Measurements from ENCODE around the gene SPAG9. TPM values are rescaled to one million over a fixed set of nuclear protein-coding genes. Genes with fewer than 3 reads are reported as not detected.
A peak's percentile ranks its signal among the peaks of the same experiment; 100 is the strongest.

The SPAG9 gene
- total and polyA plus RNA-seq, 2 of the 8 experiments (the other 6 are each of a cell fraction or from before 2014, with no cell fraction given): 9.8 to 63.8 TPM

GRCh38 chr17:51166198-51166986 is 45.7 kb upstream of the SPAG9 start, which contains the start of gene NME2:
NME2 (plus strand) TSS chr17:51166411; CDS start chr17:51166831, 420 bp downstream.
- H4K5ac ChIP-seq (ENCODE audit: insufficient read length, low read depth, low read length): peak within 1 kb of the TSS; percentile 87
- no peaks in the 10 kb centered on the region for H3K9me3 ChIP-seq (ENCODE audit: insufficient read depth in 2 of 2, low read depth in 1 of 2, low read length in 1 of 2)
- peak within 1 kb of the TSS; percentile 93; the same call in 1 of the 2 replicates for H4K8ac ChIP-seq (ENCODE audit: extremely low read depth, insufficient read depth, low read length)
- peaks cover 15 to 58% (median 43%) of the 10 kb centered on the region in 4 experiments for H3K36me3 ChIP-seq (ENCODE audit: control insufficient read depth in 2 of 4, insufficient read depth in 4 of 4, low read length in 3 of 4)
- peak within 1 kb of the TSS; percentile 94 for H2BK5ac ChIP-seq (ENCODE audit: low read depth, low read length)
- H3K4ac ChIP-seq (replicated peaks; ENCODE audit: insufficient read length, low read depth, low read length): peak within 1 kb of the TSS; percentile 58
- no peak within 1 kb of the TSS for H2AK5ac ChIP-seq (ENCODE audit: low read depth, low read length)
- no peaks in the 10 kb centered on the region; the same call in 1 of the 2 replicates for H3K79me1 ChIP-seq (ENCODE audit: low read depth, low read length)
- DNase-seq (ENCODE audit: low read depth in 1 of 2, low spot score in 2 of 2): peak; percentile 74 to 96
- peak within 1 kb of the TSS; percentile 32 for H4K91ac ChIP-seq (replicated peaks; ENCODE audit: insufficient read length, low read length)
- H3K27me3 ChIP-seq (replicated peaks in 1 of 4; ENCODE audit: control insufficient read depth in 3 of 4, extremely low read depth in 1 of 4, insufficient read depth in 3 of 4, low read length in 3 of 4): no peaks in the 10 kb centered on the region
- ChIA-PET CTCF (ENCODE audit: partially characterized antibody) (interaction anchor here (0.9 to 2.5 kb wide), 3 partner anchors 12 to 164 kb away, joined by 3 to 7 read pairs (median 5); no protein-coding TSS in a partner anchor), POLR2A (ENCODE audit: partially characterized antibody) (interaction anchor here (0.6 to 6.0 kb wide), 17 partner anchors 8 to 447 kb away, joined by 3 to 82 read pairs (median 5); partner anchors contain the start of genes LUC7L3, MBTD1, NME1 and UTP18)
- H3K4me3 ChIP-seq (ENCODE audit: extremely low read depth in 1 of 4, insufficient read depth in 2 of 4, low read depth in 3 of 4, low read length in 4 of 4): peak within 1 kb of the TSS; percentile 65 to 95 (median 92)
- H4K20me1 ChIP-seq (replicated peaks in 1 of 2; ENCODE audit: control insufficient read depth in 1 of 2, insufficient read depth in 2 of 2, low read length in 2 of 2): peaks cover 0 to 5% of the 10 kb centered on the region in 2 experiments
- H2BK15ac ChIP-seq (ENCODE audit: low read length): no peak within 1 kb of the TSS
- H2BK20ac ChIP-seq (ENCODE audit: low read length): peak within 1 kb of the TSS; percentile 61; the same call in 1 of the 2 replicates
- H3K9ac ChIP-seq (replicated peaks in 1 of 4; ENCODE audit: extremely low read depth in 1 of 4, low read depth in 3 of 4, low read length in 3 of 4): peak within 1 kb of the TSS; percentile 60 to 97 (median 91)
- H3K4me2 ChIP-seq (ENCODE audit: insufficient read depth in 1 of 2, low read depth in 2 of 2, low read length in 2 of 2): peak within 1 kb of the TSS; percentile 89 to 97
- 2% methylated on average over 58 of the region's 98 CpGs; no CpG with 5 or more reads in 1 of the 2 experiments for WGBS, 2 experiments (ENCODE audit: extremely low coverage in 1 of 2, insufficient coverage in 1 of 2, insufficient read length in 1 of 2, insufficient replicate concordance in 2 of 2, low coverage in 1 of 2, low lambda C conversion rate in 2 of 2, missing lambda C conversion rate in 1 of 2)
- no peak within 1 kb of the TSS for H3K23ac ChIP-seq (ENCODE audit: insufficient read length)
- H3K4me1 ChIP-seq (replicated peaks in 1 of 4; ENCODE audit: control insufficient read depth in 3 of 4, insufficient read depth in 4 of 4, low read length in 3 of 4): peaks cover 0 to 9% (median 3%) of the 10 kb centered on the region in 4 experiments; a peak in 4 of 7 replicates
- H2BK12ac ChIP-seq (ENCODE audit: low read depth, low read length): peak within 1 kb of the TSS; percentile 23; the same call in 1 of the 2 replicates
- no peak within 1 kb of the TSS for H2BK120ac ChIP-seq (replicated peaks; ENCODE audit: low read depth, low read length)
- H3K27ac ChIP-seq (ENCODE audit: low read depth, low read length): peak within 1 kb of the TSS; percentile 71
- no peak within 1 kb of the TSS for H3K14ac ChIP-seq (ENCODE audit: insufficient read length)
- H3K56ac ChIP-seq (replicated peaks; ENCODE audit: insufficient read length, low read depth, low read length): peak within 1 kb of the TSS; percentile 92
- peaks cover 0 to 13% of the 10 kb centered on the region in 2 experiments; a peak in 2 of 4 replicates for H3K79me2 ChIP-seq (ENCODE audit: control insufficient read depth in 1 of 2, insufficient read depth in 2 of 2, low read length in 2 of 2)
- peak within 1 kb of the TSS; percentile 90 for H3K18ac ChIP-seq (ENCODE audit: extremely low read depth, low read length)
- peak within 1 kb of the TSS; percentile 97 for H2AFZ ChIP-seq (ENCODE audit: low read length)
- FAIRE-seq: no peak
- H3K23me2 ChIP-seq (ENCODE audit: low read depth, low read length): peaks cover 9% of the 10 kb centered on the region
- TF ChIP-seq POLR2AphosphoS5 (IDR thresholded peaks at IDR 0.05; ENCODE audit: low read depth, low read length) (peak; percentile 45), GABPA (IDR thresholded peaks at IDR 0.05; ENCODE audit: borderline replicate concordance, insufficient read depth, low read length) (no peak), POLR2A (IDR thresholded peaks at IDR 0.05; ENCODE audit: control extremely low read depth in 1 of 2, low read depth in 2 of 2, low read length in 2 of 2) (peak; percentile 70 to 78), SAP30 (IDR thresholded peaks at IDR 0.05; ENCODE audit: insufficient read depth, insufficient replicate concordance, low read length) (no peak), PHF8 (conservative IDR thresholded peaks at IDR 0.05; ENCODE audit: low read depth, low read length) (peak; percentile 78), POU5F1 (IDR thresholded peaks at IDR 0.05; ENCODE audit: low read depth, low read length) (no peak), HDAC2 (IDR thresholded peaks at IDR 0.05; ENCODE audit: borderline replicate concordance in 1 of 2, low read depth in 2 of 2, low read length in 2 of 2) (no peak), CTCF (IDR thresholded peaks at IDR 0.05; ENCODE audit: control extremely low read depth in 1 of 3, insufficient read depth in 1 of 3, low read depth in 1 of 3, low read length in 3 of 3) (peak in 1 of 3 experiments; percentile 46; a peak in 2 of 4 replicates)

Measured in H1 (cell line).